Measurements from ENCODE around the gene PRSS16.

Gene PRSS16

GRCh38 chr6:27295301-27296079, 48.0 kb downstream of the PRSS16 start:
- H3K4me3 ChIP-seq (ENCODE audit: low read depth, low read length): peak overlapping the region; percentile 70
- no peak for TF ChIP-seq CTCF (IDR thresholded peaks at IDR 0.05; ENCODE audit: low read depth, low read length)

GRCh38 chr6:27296106-27296783, 48.7 kb downstream of the PRSS16 start:
- no peak for TF ChIP-seq CTCF (IDR thresholded peaks at IDR 0.05; ENCODE audit: low read depth, low read length)
- peak overlapping the region; percentile 70 for H3K4me3 ChIP-seq (ENCODE audit: low read depth, low read length)

GRCh38 chr6:27297484-27297856, 50.0 kb downstream of the PRSS16 start:
- H3K4me3 ChIP-seq (ENCODE audit: low read depth, low read length): peak overlapping the region; percentile 9; the same call in 1 of the 2 replicates
- no peak for TF ChIP-seq CTCF (IDR thresholded peaks at IDR 0.05; ENCODE audit: low read depth, low read length)

- no peak for TF ChIP-seq CTCF (IDR thresholded peaks at IDR 0.05; ENCODE audit: low read depth, low read length)
- peak overlapping the region; percentile 9; the same call in 1 of the 2 replicates for H3K4me3 ChIP-seq (ENCODE audit: low read depth, low read length)
Observed at GRCh38 chr6:27297857-27298730, 50.6 kb downstream of the PRSS16 start.

GRCh38 chr6:27303613-27304272, 56.2 kb downstream of the PRSS16 start:
- TF ChIP-seq CTCF (IDR thresholded peaks at IDR 0.05; ENCODE audit: low read depth, low read length): no peak
- H3K4me3 ChIP-seq (ENCODE audit: low read depth, low read length): no peak overlapping the region
